Endothelial cell of umbilical vein (primary cell): ENCODE data around the gene DAB2IP. TPM values are rescaled to one million over a fixed set of nuclear protein-coding genes. Genes with fewer than 3 reads are reported as not detected.

Source experiments
- BruUV-seq: library from RNA; stranded (reverse); fragments of 400-500 nt; replicated peaks from 2 replicates; lab custom pipeline; 2021; lab: Mats Ljungman, UMichigan
- CTCF ChIA-PET: fragments of 300-600, 350-600 bp; sonication (Branson Sonifier 250); formaldehyde crosslinking; loops from one replicate; lab custom pipeline; 2021; ENCODE audit warnings: antibody characterized with exemption, inconsistent platforms; lab: Charles Lee
- POLR2A ChIA-PET: fragments of 300-600, 350-600 bp; sonication (Branson Sonifier 250); formaldehyde crosslinking; loops from one replicate; lab custom pipeline; 2021; ENCODE audit warnings: antibody characterized with exemption, inconsistent platforms; lab: Charles Lee
- DNase-seq: peaks from one replicate; pipeline ENCODE4 v3.0.0-alpha.2; 2011; ENCODE audit warnings: low read depth, low spot score
- FAIRE-seq: peaks from 2 replicates; lab custom pipeline; 2011; peaks lifted over from hg19 to GRCh38; lab: Jason Lieb, UNC
- H2AFZ ChIP-seq: 2 replicates; pipeline ENCODE4 v1.6.0; 2012; ENCODE audit warnings: low read depth, low read length, control low read depth, inconsistent platforms
- H3K27ac ChIP-seq: 2 replicates; pipeline ENCODE4 v1.5.1; 2011; ENCODE audit warnings: low read depth, mild to moderate bottlenecking, control low read depth, low read length, moderate library complexity; ENCODE audit not compliant: insufficient read depth
- H3K27me3 ChIP-seq, 2 experiments: 2 replicates each; pipeline versions ENCODE4 v1.6.0 to v1.6.1; 2011; ENCODE audit warnings: low read length in 2 of 2, mixed read lengths in 1 of 2; ENCODE audit not compliant: control insufficient read depth in 2 of 2, insufficient read depth in 2 of 2
- H3K36me3 ChIP-seq, 2 experiments: 2 replicates in 1 of 2; 3 replicates in 1 of 2; pipeline ENCODE4 v1.5.1; 2011; ENCODE audit warnings: low read length in 2 of 2, mild to moderate bottlenecking in 1 of 2, moderate library complexity in 1 of 2; ENCODE audit not compliant: control insufficient read depth in 2 of 2, insufficient read depth in 2 of 2; ENCODE audit errors: extremely low read depth in 1 of 2
- H3K4me1 ChIP-seq: 3 replicates; pipeline ENCODE4 v1.5.1; 2011; ENCODE audit warnings: mild to moderate bottlenecking, low read length; ENCODE audit not compliant: control insufficient read depth, insufficient read depth; ENCODE audit errors: extremely low read depth
- H3K4me2 ChIP-seq: 2 replicates; pipeline ENCODE4 v1.6.1; 2011; ENCODE audit warnings: low read length, control low read depth, mixed read lengths; ENCODE audit not compliant: insufficient read depth
- H3K4me3 ChIP-seq, 3 experiments: fragments of 200-600 bp in 1 of 3; sonication (generic), shearing (Covaris generic) in 1 of 3; replicated peaks in 1 of 3; 2 replicates each; pipeline ENCODE4 v1.5.1; 2011 to 2016; ENCODE audit warnings: control low read depth in 3 of 3, low read length in 3 of 3, mild to moderate bottlenecking in 2 of 3, inconsistent platforms in 1 of 3, low read depth in 1 of 3, moderate library complexity in 1 of 3; ENCODE audit not compliant: insufficient read depth in 1 of 3
- H3K79me2 ChIP-seq: 2 replicates; pipeline ENCODE4 v1.6.0; 2012; ENCODE audit warnings: low read length, inconsistent platforms; ENCODE audit not compliant: control insufficient read depth, insufficient read depth
- H3K9ac ChIP-seq: replicated peaks from 2 replicates; pipeline ENCODE3; 2011; ENCODE audit warnings: low read length, control low read depth; ENCODE audit not compliant: insufficient read depth; ENCODE audit errors: extremely low read depth
- H3K9me1 ChIP-seq: replicated peaks from 3 replicates; pipeline ENCODE4 v1.6.0; 2011; ENCODE audit warnings: mild to moderate bottlenecking, low read length; ENCODE audit not compliant: control insufficient read depth, insufficient read depth; ENCODE audit errors: extremely low read depth
- H3K9me3 ChIP-seq: replicated peaks from 2 replicates; pipeline ENCODE4 v1.5.1; 2012; ENCODE audit warnings: low read length, inconsistent platforms; ENCODE audit not compliant: control insufficient read depth, insufficient read depth
- H4K20me1 ChIP-seq: replicated peaks from 2 replicates; pipeline ENCODE3; 2011; ENCODE audit warnings: mild to moderate bottlenecking, low read length; ENCODE audit not compliant: control insufficient read depth, insufficient read depth; ENCODE audit errors: extremely low read depth
- CTCF ChIP-seq, 2 donors: IDR thresholded peaks; 1 replicate in 1 of 2; 2 replicates in 1 of 2; pipeline ENCODE4 v1.5.1; 2011; ENCODE audit warnings: low read length in 2 of 2, mild to moderate bottlenecking in 2 of 2, moderate library complexity in 2 of 2, control low read depth in 1 of 2, inconsistent platforms in 1 of 2, low read depth in 1 of 2; ENCODE audit not compliant: insufficient read depth in 1 of 2; ENCODE audit errors: extremely low read depth in 1 of 2
- EZH2 ChIP-seq: IDR thresholded peaks from 2 replicates; pipeline ENCODE4 v1.6.1; 2012; ENCODE audit warnings: borderline replicate concordance, low read depth, mild to moderate bottlenecking, moderate library complexity, low read length, inconsistent platforms; ENCODE audit not compliant: severe bottlenecking
- FOS ChIP-seq: IDR thresholded peaks from 2 replicates; pipeline ENCODE4 v1.6.1; 2011; ENCODE audit warnings: mild to moderate bottlenecking, low read length, moderate library complexity, borderline replicate concordance; ENCODE audit not compliant: insufficient read depth
- GATA2 ChIP-seq: IDR thresholded peaks from 2 replicates; pipeline ENCODE4 v1.7.0; 2011; ENCODE audit warnings: low read depth, mild to moderate bottlenecking, moderate library complexity, mixed read lengths, low read length; ENCODE audit not compliant: insufficient read length, insufficient read depth
- JUN ChIP-seq: IDR thresholded peaks from 2 replicates; pipeline ENCODE4 v1.6.1; 2011; ENCODE audit warnings: borderline replicate concordance, low read depth; ENCODE audit not compliant: insufficient read length, insufficient read depth
- MAX ChIP-seq: IDR thresholded peaks from 2 replicates; pipeline ENCODE4 v1.6.1; 2011; ENCODE audit not compliant: insufficient read depth, insufficient read length
- MYC ChIP-seq: IDR thresholded peaks from one replicate; pipeline ENCODE4 v1.6.1; 2011; ENCODE audit warnings: mild to moderate bottlenecking, low read depth, low read length
- POLR2A ChIP-seq: IDR thresholded peaks from 2 replicates; pipeline ENCODE4 v1.6.1; 2012; ENCODE audit warnings: low read depth, mild to moderate bottlenecking, control low read depth, low read length
- POLR2AphosphoS5 ChIP-seq: IDR thresholded peaks from 2 replicates; pipeline ENCODE4 v1.6.1; 2012; ENCODE audit warnings: low read depth, mild to moderate bottlenecking, control low read depth, low read length, moderate library complexity; ENCODE audit not compliant: insufficient read depth
- dilution Hi-C: fragments of 300-500 bp; cut with MboI; formaldehyde crosslinking; loops from one replicate; pipeline ENCODE4 v1.15.0; 2019; ENCODE audit warnings: low sequenced_read_pairs; ENCODE audit not compliant: extremely low pct_ligation_motif_present
- intact Hi-C: fragments of 100-400 bp; cut with micrococcal nuclease; formaldehyde crosslinking; loops from one replicate; pipeline ENCODE4 v1.10.0; 2022
- polyA plus RNA-seq, 4 experiments: library from polyadenylated mRNA; depleted of rRNA in 3 of 4; stranded (reverse) in 3 of 4; unstranded in 1 of 4; fragments of >200 nt; gene quantifications; 2 replicates each; pipeline versions ENCODE4 v1.2.1 to v1.2.3, GENCODE V29; 2011 to 2012; ENCODE audit warnings: missing spikeins in 1 of 4
- total RNA-seq: library from RNA; stranded (reverse); gene quantifications from 2 replicates; pipeline ENCODE4 v1.2.3, GENCODE V29; 2021

Gene DAB2IP
- total and polyA plus RNA-seq, 2 donors (not counting 3 experiments of a cell fraction or from before 2014, with no cell fraction given), result 29.2 to 53.6 TPM

- Histone ChIP-seq H3K36me3 (peaks cover 0 to 7% of the 10 kb centered on the region in 2 experiments), H3K27ac (no peak overlapping the region), H3K27me3 (no peaks in the 10 kb centered on the region), H3K9ac (no peak overlapping the region), H3K4me1 (peaks cover 5% of the 10 kb centered on the region), H3K9me3 (no peaks in the 10 kb centered on the region), H3K9me1 (no peaks in the 10 kb centered on the region), H3K4me2 (no peak overlapping the region), H2AFZ (no peak overlapping the region), H3K4me3 (no peak overlapping the region), H4K20me1 (no peaks in the 10 kb centered on the region), H3K79me2 (peaks cover 1% of the 10 kb centered on the region)
- no peak for FAIRE-seq
- TF ChIP-seq MYC, result no peak
- TF ChIP-seq JUN, result no peak
- TF ChIP-seq MAX, result no peak
- no peak for TF ChIP-seq POLR2A
- no peak for TF ChIP-seq CTCF (IDR thresholded peaks at IDR 0.05; ENCODE audit: extremely low read depth in 1 of 2, insufficient read depth in 1 of 2, low read depth in 1 of 2, low read length in 2 of 2)
- no peak for TF ChIP-seq POLR2AphosphoS5
- TF ChIP-seq EZH2, result no peak
- no peak for TF ChIP-seq FOS
- no peak for TF ChIP-seq GATA2
- ChIA-PET CTCF (interaction anchor here (1.0 to 1.5 kb wide), 2 partner anchors 9 to 78 kb away, joined by 3 to 4 read pairs; no protein-coding TSS in a partner anchor), POLR2A (no interaction called here)
- dilution Hi-C loops (no loop called here), intact Hi-C loops (no loop called here)
- BruUV-seq, result no TSS peak
- DNase-seq, result no peak
Measured at GRCh38 chr9:121718084-121718483, 66.7 kb downstream of the DAB2IP start.
